HepG2 (cell line): ENCODE data around the gene CCDC88B. TPM values are rescaled to one million over a fixed set of nuclear protein-coding genes. Genes with fewer than 3 reads are reported as not detected.

Source experiments
- BRCA1 ChIP-seq: sonication (generic); formaldehyde crosslinking; IDR thresholded peaks from 2 replicates; pipeline ENCODE4 v1.4.0; 2020; ENCODE audit warnings: missing genetic modification reagents
- E2F1 ChIP-seq: sonication (generic); formaldehyde crosslinking; IDR thresholded peaks from 2 replicates; pipeline ENCODE4 v1.5.0; 2020; ENCODE audit warnings: missing genetic modification reagents
- EEA1 ChIP-seq: sonication (generic); formaldehyde crosslinking; IDR thresholded peaks from 2 replicates; pipeline ENCODE4 v1.5.1; 2020; ENCODE audit warnings: mild to moderate bottlenecking, missing genetic modification reagents, borderline replicate concordance
- GATAD2A ChIP-seq: IDR thresholded peaks from 2 replicates; pipeline ENCODE4 v1.6.1; 2016
- HOXA3 ChIP-seq: sonication (generic); formaldehyde crosslinking; IDR thresholded peaks from 2 replicates; pipeline ENCODE4 v1.5.0; 2020; ENCODE audit warnings: missing genetic modification reagents
- MAZ ChIP-seq, 2 experiments: sonication (generic) in 1 of 2; formaldehyde crosslinking in 1 of 2; IDR thresholded peaks; 2 replicates each; pipeline versions ENCODE4 v1.5.0 to v1.6.1; 2012 to 2020; ENCODE audit warnings: low read depth in 2 of 2, mild to moderate bottlenecking in 2 of 2, borderline replicate concordance in 1 of 2, improper control_type of control experiment in 1 of 2, low read length in 1 of 2, missing genetic modification reagents in 1 of 2, moderate library complexity in 1 of 2
- MXD4 ChIP-seq: IDR thresholded peaks from 2 replicates; pipeline ENCODE4 v1.6.1; 2016; ENCODE audit warnings: mild to moderate bottlenecking, missing biosample characterization, missing genetic modification reagents
- NAIF1 ChIP-seq: sonication (generic); formaldehyde crosslinking; IDR thresholded peaks from 2 replicates; pipeline ENCODE4 v1.5.0; 2020; ENCODE audit warnings: mild to moderate bottlenecking, missing genetic modification reagents, borderline replicate concordance
- NFKB2 ChIP-seq: sonication (generic); formaldehyde crosslinking; IDR thresholded peaks from 2 replicates; pipeline ENCODE4 v1.4.0; 2020; ENCODE audit warnings: missing genetic modification reagents, borderline replicate concordance
- POLR2AphosphoS5 ChIP-seq: IDR thresholded peaks from 2 replicates; pipeline ENCODE4 v1.6.1; 2012; ENCODE audit warnings: low read depth, low read length
- SIN3A ChIP-seq: IDR thresholded peaks from 2 replicates; pipeline ENCODE4 v1.6.1; 2011; ENCODE audit warnings: low read depth, mild to moderate bottlenecking, control low read depth, low read length, borderline replicate concordance
- THAP11 ChIP-seq: IDR thresholded peaks from 2 replicates; pipeline ENCODE4 v1.6.1; 2016; ENCODE audit warnings: missing biosample characterization, missing genetic modification reagents
- ZBTB14 ChIP-seq: sonication (generic); formaldehyde crosslinking; IDR thresholded peaks from 2 replicates; pipeline ENCODE4 v1.4.0; 2020; ENCODE audit warnings: missing genetic modification reagents
- ZFP90 ChIP-seq: sonication (generic); formaldehyde crosslinking; IDR thresholded peaks from 2 replicates; pipeline ENCODE4 v1.8.0; 2022; ENCODE audit warnings: missing genetic modification reagents, mild to moderate bottlenecking, inconsistent platforms, borderline replicate concordance
- ZMAT3 ChIP-seq: sonication (generic); formaldehyde crosslinking; conservative IDR thresholded peaks from 2 replicates; pipeline ENCODE4 v1.7.0; 2021; ENCODE audit warnings: missing genetic modification reagents
- ZNF205 ChIP-seq: IDR thresholded peaks from 2 replicates; pipeline ENCODE4 v1.6.1; 2018; ENCODE audit warnings: missing biosample characterization, missing genetic modification reagents
- ZNF329 ChIP-seq: sonication (generic); formaldehyde crosslinking; IDR thresholded peaks from 2 replicates; pipeline ENCODE4 v1.9.0; 2021; ENCODE audit warnings: low read depth, mild to moderate bottlenecking, missing genetic modification reagents
- ZNF564 ChIP-seq: sonication (generic); formaldehyde crosslinking; IDR thresholded peaks from 2 replicates; pipeline ENCODE4 v1.8.1; 2023; ENCODE audit warnings: mild to moderate bottlenecking, missing genetic modification reagents
- ZNF574 ChIP-seq: sonication (generic); formaldehyde crosslinking; IDR thresholded peaks from 2 replicates; pipeline ENCODE4 v1.4.0; 2020; ENCODE audit warnings: missing genetic modification reagents
- ZNF614 ChIP-seq: IDR thresholded peaks from 2 replicates; pipeline ENCODE4 v1.6.1; 2018; ENCODE audit warnings: missing biosample characterization, missing genetic modification reagents, inconsistent platforms, borderline replicate concordance
- ZNF639 ChIP-seq: conservative IDR thresholded peaks from 2 replicates; pipeline ENCODE4 v1.6.1; 2018; ENCODE audit warnings: missing genetic modification reagents
- ZNF761 ChIP-seq: sonication (generic); formaldehyde crosslinking; conservative IDR thresholded peaks from 2 replicates; pipeline ENCODE4 v1.4.0; 2020; ENCODE audit warnings: mild to moderate bottlenecking, missing genetic modification reagents
- polyA plus RNA-seq, 8 experiments: library from polyadenylated mRNA; depleted of rRNA in 3 of 8; stranded (reverse) in 7 of 8; unstranded in 1 of 8; fragments of >200 nt; fragmentation: Illumina TruSeq in 4 of 8; extraction: Trizol in 4 of 8; gene quantifications; 2 replicates each; pipeline versions ENCODE4 v1.2.1 to v1.2.3, GENCODE V29; 2011 to 2016; ENCODE audit warnings: low read depth in 4 of 8, missing spikeins in 1 of 8, mixed read lengths in 1 of 8; ENCODE audit not compliant: insufficient read depth in 1 of 8
- total RNA-seq, 5 experiments: library from RNA; depleted of rRNA; stranded (reverse); fragments of >200 nt; fragmentation: Illumina TruSeq; extraction: Trizol; gene quantifications; 2 replicates each; pipeline ENCODE4 v1.2.3, GENCODE V29; 2016; ENCODE audit warnings: low read depth in 1 of 5

Gene CCDC88B
- total and polyA plus RNA-seq, 2 of the 13 experiments (the other 11 are each of a cell fraction or from before 2014, with no cell fraction given) = 3.6 to 4.8 TPM

- TF ChIP-seq ZBTB14 (CRISPR knock-in tag) (no peak), ZNF205 (CRISPR knock-in tag) (no peak), E2F1 (CRISPR knock-in tag) (peak; percentile 44; the same call in 1 of the 2 replicates), NAIF1 (CRISPR knock-in tag) (no peak), ZNF574 (CRISPR knock-in tag) (no peak; the same call in 1 of the 2 replicates), SIN3A (peak; percentile 71; the same call in 1 of the 2 replicates), THAP11 (peak; percentile 48; the same call in 1 of the 2 replicates), ZNF329 (CRISPR knock-in tag) (no peak), GATAD2A (peak; percentile 45; the same call in 1 of the 2 replicates), ZNF614 (CRISPR knock-in tag) (no peak), ZNF564 (CRISPR knock-in tag) (no peak), BRCA1 (CRISPR knock-in tag) (no peak), MAZ (IDR thresholded peaks at IDR 0.05; ENCODE audit: borderline replicate concordance, low read depth, low read length) (peak; percentile 81), MAZ (CRISPR knock-in tag; IDR thresholded peaks at IDR 0.05; ENCODE audit: low read depth) (peak; percentile 33; the same call in 1 of the 2 replicates), ZFP90 (CRISPR knock-in tag) (no peak), MXD4 (no peak), ZNF639 (CRISPR knock-in tag) (peak; percentile 7; the same call in 1 of the 2 replicates), HOXA3 (CRISPR knock-in tag) (no peak; the same call in 1 of the 2 replicates), EEA1 (CRISPR knock-in tag) (no peak), NFKB2 (CRISPR knock-in tag) (no peak), ZMAT3 (CRISPR knock-in tag) (no peak), ZNF761 (no peak), POLR2AphosphoS5 (0 out of 2 replicates have a peak, but pooled peaks have one; percentile 19)
Measured at GRCh38 chr11:64305075-64305690, 34.8 kb upstream of the CCDC88B start, which contains the start of gene ESRRA (continued).
